ENCODE data around the gene HENMT1. TPM values are rescaled to one million over a fixed set of nuclear protein-coding genes. Genes with fewer than 3 reads are reported as not detected.
"Not testable (repeated sequence)": the region's sequence is repeated elsewhere in the genome, so short reads cannot be mapped to it uniquely, and the experiment has no call there.

HENMT1 gene
- total and polyA plus RNA-seq, 2 donors: 21.7 to 28.3 TPM

DNA sequence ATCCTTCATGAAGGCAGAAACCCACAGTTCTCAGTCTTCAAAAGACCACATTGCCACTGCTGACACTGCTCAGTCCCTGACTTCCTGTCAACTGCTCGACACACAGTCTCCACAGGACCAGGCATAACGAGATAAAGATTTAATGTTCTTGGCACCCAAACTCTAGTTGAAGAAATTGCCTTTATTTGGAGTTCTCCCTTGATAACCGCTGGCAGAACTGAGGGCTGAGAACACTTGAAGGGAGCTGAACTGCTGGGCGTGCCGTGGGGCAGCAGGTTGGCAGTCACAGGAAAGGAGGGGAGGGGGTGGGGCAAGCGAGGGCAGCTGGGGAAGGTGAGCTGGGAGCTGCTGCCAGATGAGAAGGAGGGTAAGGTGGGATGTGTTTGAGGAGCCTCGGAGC is 15.9 kb downstream of the HENMT1 start:
- peaks cover 0 to 20% of the 10 kb centered on the region in 2 donors for H3K36me3 ChIP-seq (ENCODE audit: control insufficient read depth in 2 of 2, insufficient read depth in 2 of 2, low read length in 1 of 2)
- H3K9me3 ChIP-seq (ENCODE audit: control insufficient read depth in 2 of 2, insufficient read depth in 1 of 2, low read length in 1 of 2): no peaks in the 10 kb centered on the region
- H3K4me3 ChIP-seq (ENCODE audit: low read length in 2 of 2): peak overlapping the region; percentile 25
- no peaks in the 10 kb centered on the region for H3K27me3 ChIP-seq (ENCODE audit: control insufficient read depth in 2 of 2, insufficient read depth in 1 of 2, low read length in 1 of 2)
- DNase-seq (ENCODE audit: low read depth in 6 of 9, low spot score in 9 of 9): peak in 6 of 9 donors; percentile 30 to 87 (median 58)
- H3K27ac ChIP-seq (ENCODE audit: low read depth in 1 of 2, low read length in 1 of 2): peak overlapping the region; percentile 81 to 82
- H3K4me1 ChIP-seq (ENCODE audit: control insufficient read depth in 2 of 2, insufficient read depth in 2 of 2, low read length in 2 of 2): peaks cover 18 to 41% of the 10 kb centered on the region in 2 donors
- WGBS: 4% methylated on average over 7 of the region's 7 CpGs

DNA sequence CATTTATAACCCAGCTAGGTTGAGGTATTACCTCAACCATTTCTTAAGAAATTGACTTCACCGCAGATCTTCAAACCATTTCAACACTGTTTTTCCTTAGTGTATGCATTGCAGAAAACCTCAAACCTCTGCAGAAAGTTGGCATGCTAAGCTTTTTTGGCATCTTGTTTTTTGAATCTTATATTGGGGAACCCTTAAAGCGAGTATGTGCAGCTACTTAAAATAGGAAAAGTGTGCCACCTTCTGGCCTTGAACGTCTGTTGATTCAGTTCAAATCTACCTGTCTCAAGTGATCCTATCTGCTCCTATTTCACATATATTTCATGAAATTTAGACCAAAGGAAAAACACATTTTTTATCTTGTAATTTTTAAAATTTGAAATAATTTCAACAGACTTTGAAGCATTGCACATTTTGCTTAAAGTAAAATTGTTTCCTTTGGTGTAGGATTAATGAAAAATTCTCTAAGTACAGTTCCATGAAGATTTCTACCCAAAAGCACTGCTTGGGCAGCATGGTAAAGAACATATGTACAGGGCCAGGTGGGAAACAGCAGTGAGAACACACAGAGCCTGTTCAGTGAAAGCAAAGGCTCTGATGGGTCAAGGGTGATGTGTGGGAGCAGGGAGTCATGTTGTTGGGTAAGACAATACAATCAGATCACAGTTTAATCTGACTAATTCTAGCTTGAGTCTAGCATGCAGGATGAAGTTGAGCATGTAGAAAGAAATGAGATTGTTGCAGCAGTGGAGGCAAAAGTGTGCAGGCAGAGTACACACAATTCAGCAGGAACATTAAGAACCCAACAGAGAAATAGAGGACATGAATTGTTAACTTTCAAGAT is 17.2 kb downstream of the HENMT1 start:
- Histone ChIP-seq H3K4me3 (ENCODE audit: low read length in 2 of 2) (no peak overlapping the region), H3K36me3 (ENCODE audit: control insufficient read depth in 2 of 2, insufficient read depth in 2 of 2, low read length in 1 of 2) (peaks cover 0 to 8% of the 10 kb centered on the region in 2 donors), H3K27me3 (ENCODE audit: control insufficient read depth in 2 of 2, insufficient read depth in 1 of 2, low read length in 1 of 2) (no peaks in the 10 kb centered on the region), H3K9me3 (ENCODE audit: control insufficient read depth in 2 of 2, insufficient read depth in 1 of 2, low read length in 1 of 2) (no peaks in the 10 kb centered on the region), H3K4me1 (ENCODE audit: control insufficient read depth in 2 of 2, insufficient read depth in 2 of 2, low read length in 2 of 2) (peaks cover 18 to 44% of the 10 kb centered on the region in 2 donors), H3K27ac (ENCODE audit: low read depth in 1 of 2, low read length in 1 of 2) (peak overlapping the region in 1 of 2 donors; percentile 56)
- DNase-seq (ENCODE audit: low read depth in 6 of 9, low spot score in 9 of 9): peak in 7 of 9 donors; percentile 55 to 86 (median 61)
- WGBS: 28% methylated on average over 3 of the region's 3 CpGs

DNA sequence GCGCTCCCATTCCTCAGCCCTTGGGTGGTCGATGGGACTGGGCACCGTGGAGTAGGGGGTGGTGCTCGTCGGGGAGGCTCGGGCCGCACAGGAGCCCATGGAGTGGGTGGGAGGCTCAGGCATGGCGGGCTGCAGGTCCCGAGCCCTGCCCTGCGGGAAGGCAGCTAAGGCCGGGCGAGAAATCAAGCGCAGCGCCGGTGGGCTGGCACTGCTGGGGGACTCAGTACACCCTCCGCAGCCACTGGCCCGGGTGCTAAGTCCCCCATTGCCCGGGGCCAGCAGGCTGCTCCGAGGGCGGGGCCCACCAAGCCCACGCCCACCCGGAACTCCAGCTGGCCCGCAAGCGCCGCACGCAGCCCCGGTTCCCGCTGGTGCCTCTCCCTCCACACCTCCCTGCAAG is 20.0 kb downstream of the HENMT1 start:
- peaks cover 6 to 28% of the 10 kb centered on the region in 2 donors for H3K4me1 ChIP-seq (ENCODE audit: control insufficient read depth in 2 of 2, insufficient read depth in 2 of 2, low read length in 2 of 2)
- not testable (repeated sequence) for DNase-seq (ENCODE audit: low read depth in 6 of 9, low spot score in 9 of 9)

DNA sequence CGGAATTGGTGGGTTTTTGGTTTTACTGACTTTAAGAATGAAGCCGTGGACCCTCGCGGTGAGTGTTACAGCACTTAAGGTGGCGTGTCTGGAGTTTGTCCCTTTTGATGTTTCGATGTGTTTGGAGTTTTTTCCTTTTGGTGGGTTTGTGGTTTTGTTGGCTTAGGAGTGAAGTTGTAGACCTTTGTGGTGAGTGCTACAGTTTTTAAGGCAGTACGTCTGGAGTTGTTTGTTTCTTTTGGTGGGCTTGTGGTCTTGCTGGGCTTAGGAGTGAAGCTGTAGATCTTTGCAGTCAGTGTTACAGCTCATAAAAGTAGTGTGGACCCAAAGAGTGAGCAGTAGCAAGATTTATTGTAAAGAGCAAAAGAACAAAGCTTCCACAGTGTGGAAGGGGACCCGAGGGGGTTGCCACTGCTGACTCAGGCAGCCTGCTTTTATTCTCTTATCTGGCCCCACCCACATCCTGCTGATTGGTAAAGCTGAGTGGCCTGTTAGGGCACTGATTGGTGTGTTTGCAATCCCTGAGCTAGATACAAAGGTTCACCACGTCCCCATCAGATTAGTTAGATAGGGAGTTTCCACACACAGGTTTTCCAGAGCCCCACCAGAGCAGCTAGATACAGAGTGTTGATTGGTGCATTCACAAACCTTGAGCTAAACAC is 20.9 kb downstream of the HENMT1 start:
- 14% methylated on average over 9 of the region's 9 CpGs for WGBS
- Histone ChIP-seq H3K27ac (ENCODE audit: low read depth in 1 of 2, low read length in 1 of 2) (no peak overlapping the region), H3K4me3 (ENCODE audit: low read length in 2 of 2) (no peak overlapping the region), H3K4me1 (ENCODE audit: control insufficient read depth in 2 of 2, insufficient read depth in 2 of 2, low read length in 2 of 2) (peaks cover 0 to 20% of the 10 kb centered on the region in 2 donors), H3K9me3 (ENCODE audit: control insufficient read depth in 2 of 2, insufficient read depth in 1 of 2, low read length in 1 of 2) (no peaks in the 10 kb centered on the region), H3K27me3 (ENCODE audit: control insufficient read depth in 2 of 2, insufficient read depth in 1 of 2, low read length in 1 of 2) (no peaks in the 10 kb centered on the region), H3K36me3 (ENCODE audit: control insufficient read depth in 2 of 2, insufficient read depth in 2 of 2, low read length in 1 of 2) (peaks cover 3 to 4% of the 10 kb centered on the region in 2 donors)
- peak in 1 of 9 donors; percentile 45 for DNase-seq (ENCODE audit: low read depth in 6 of 9, low spot score in 9 of 9)

More for the DNA sequence above, 20.0 kb downstream of the HENMT1 start:
- WGBS: over 99% methylated on average over 28 of the region's 28 CpGs
- not testable (repeated sequence) for H3K9me3 ChIP-seq (ENCODE audit: control insufficient read depth in 2 of 2, insufficient read depth in 1 of 2, low read length in 1 of 2); H3K36me3 ChIP-seq (ENCODE audit: control insufficient read depth in 2 of 2, insufficient read depth in 2 of 2, low read length in 1 of 2); H3K27ac ChIP-seq (ENCODE audit: low read depth in 1 of 2, low read length in 1 of 2); H3K4me3 ChIP-seq (ENCODE audit: low read length in 2 of 2); H3K27me3 ChIP-seq (ENCODE audit: control insufficient read depth in 2 of 2, insufficient read depth in 1 of 2, low read length in 1 of 2)

DNA sequence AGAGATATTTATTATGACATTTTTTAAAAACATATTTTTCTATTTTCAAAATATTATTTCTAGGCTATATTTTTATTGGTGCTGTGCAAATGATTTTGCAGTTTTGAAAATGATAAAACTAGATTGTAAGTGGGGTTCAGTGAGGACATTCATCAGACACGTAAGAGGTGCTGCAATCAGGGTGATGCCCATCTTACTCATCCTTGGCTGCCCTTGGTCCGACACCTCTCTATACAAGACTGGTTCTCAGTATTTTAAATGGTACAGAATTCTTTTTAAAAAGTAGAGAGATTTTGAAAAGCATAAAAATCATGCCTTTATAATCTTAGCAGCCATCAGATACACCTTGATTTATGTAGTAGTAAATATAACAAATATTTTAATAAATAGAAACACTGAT is 24.0 kb downstream of the HENMT1 start:
- H3K4me3 ChIP-seq (ENCODE audit: low read length in 2 of 2): no peak overlapping the region
- H3K36me3 ChIP-seq (ENCODE audit: control insufficient read depth in 2 of 2, insufficient read depth in 2 of 2, low read length in 1 of 2): peaks cover 6 to 7% of the 10 kb centered on the region in 2 donors
- H3K9me3 ChIP-seq (ENCODE audit: control insufficient read depth in 2 of 2, insufficient read depth in 1 of 2, low read length in 1 of 2): no peaks in the 10 kb centered on the region
- H3K4me1 ChIP-seq (ENCODE audit: control insufficient read depth in 2 of 2, insufficient read depth in 2 of 2, low read length in 2 of 2): peaks cover 0 to 7% of the 10 kb centered on the region in 2 donors
- over 99% methylated on average over 2 of the region's 2 CpGs for WGBS
- no peak overlapping the region for H3K27ac ChIP-seq (ENCODE audit: low read depth in 1 of 2, low read length in 1 of 2)
- DNase-seq (ENCODE audit: low read depth in 6 of 9, low spot score in 9 of 9): no peak
- no peaks in the 10 kb centered on the region for H3K27me3 ChIP-seq (ENCODE audit: control insufficient read depth in 2 of 2, insufficient read depth in 1 of 2, low read length in 1 of 2)

DNA sequence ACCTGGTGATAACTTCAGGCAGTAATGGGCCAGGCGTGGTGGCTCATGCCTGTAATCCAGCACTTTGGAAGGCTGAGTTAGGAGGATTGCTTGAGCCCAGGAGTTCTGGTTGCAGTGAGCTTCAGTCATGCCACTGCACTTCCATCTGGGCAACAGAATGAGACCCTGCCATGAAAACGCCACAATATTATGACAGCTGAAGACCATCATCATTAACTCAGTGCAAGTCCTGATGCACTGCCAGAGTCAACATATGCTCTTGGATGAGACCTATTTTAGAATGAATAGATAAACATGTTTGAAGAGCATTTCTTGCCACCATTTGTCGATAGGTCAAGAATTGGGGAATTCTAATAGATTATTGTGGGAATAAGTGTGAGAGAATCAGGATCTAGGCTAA is 26.4 kb downstream of the HENMT1 start:
- Histone ChIP-seq H3K36me3 (ENCODE audit: control insufficient read depth in 2 of 2, insufficient read depth in 2 of 2, low read length in 1 of 2) (peaks cover 6 to 12% of the 10 kb centered on the region in 2 donors), H3K27ac (ENCODE audit: low read depth in 1 of 2, low read length in 1 of 2) (no peak overlapping the region)
- DNase-seq (ENCODE audit: low read depth in 6 of 9, low spot score in 9 of 9): no peak

DNA sequence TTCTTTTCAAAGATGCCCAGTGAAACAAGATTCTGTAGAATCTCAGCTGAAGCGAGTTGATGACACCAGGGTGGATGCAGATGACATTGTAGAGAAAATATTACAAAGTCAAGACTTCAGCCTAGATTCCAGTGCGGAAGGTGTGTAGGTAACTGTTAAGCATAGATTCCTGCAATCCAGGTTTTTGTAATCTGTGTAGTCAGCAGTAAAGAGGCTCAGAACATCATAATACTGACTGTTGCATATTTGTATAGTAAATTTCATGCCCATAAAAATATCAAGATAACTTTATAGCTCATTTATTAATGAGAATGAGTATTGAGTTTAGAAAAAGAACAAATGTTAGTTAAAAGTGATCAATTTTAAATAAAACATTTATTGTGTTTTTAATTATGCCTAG is 32.2 kb downstream of the HENMT1 start:
- Histone ChIP-seq H3K4me1 (ENCODE audit: control insufficient read depth in 2 of 2, insufficient read depth in 2 of 2, low read length in 2 of 2) (no peaks in the 10 kb centered on the region), H3K27me3 (ENCODE audit: control insufficient read depth in 2 of 2, insufficient read depth in 1 of 2, low read length in 1 of 2) (no peaks in the 10 kb centered on the region), H3K36me3 (ENCODE audit: control insufficient read depth in 2 of 2, insufficient read depth in 2 of 2, low read length in 1 of 2) (peaks cover 0 to 14% of the 10 kb centered on the region in 2 donors), H3K9me3 (ENCODE audit: control insufficient read depth in 2 of 2, insufficient read depth in 1 of 2, low read length in 1 of 2) (no peaks in the 10 kb centered on the region), H3K4me3 (ENCODE audit: low read length in 2 of 2) (no peak overlapping the region), H3K27ac (ENCODE audit: low read depth in 1 of 2, low read length in 1 of 2) (no peak overlapping the region)
- WGBS: 98% methylated on average over 2 of the region's 2 CpGs
- no peak for DNase-seq (ENCODE audit: low read depth in 6 of 9, low spot score in 9 of 9)

More for the DNA sequence above, 26.4 kb downstream of the HENMT1 start:
- Histone ChIP-seq H3K4me1 (ENCODE audit: control insufficient read depth in 2 of 2, insufficient read depth in 2 of 2, low read length in 2 of 2) (no peaks in the 10 kb centered on the region), H3K27me3 (ENCODE audit: control insufficient read depth in 2 of 2, insufficient read depth in 1 of 2, low read length in 1 of 2) (no peaks in the 10 kb centered on the region), H3K4me3 (ENCODE audit: low read length in 2 of 2) (no peak overlapping the region), H3K9me3 (ENCODE audit: control insufficient read depth in 2 of 2, insufficient read depth in 1 of 2, low read length in 1 of 2) (no peaks in the 10 kb centered on the region)
- WGBS: 96% methylated on average over 3 of the region's 3 CpGs

DNA sequence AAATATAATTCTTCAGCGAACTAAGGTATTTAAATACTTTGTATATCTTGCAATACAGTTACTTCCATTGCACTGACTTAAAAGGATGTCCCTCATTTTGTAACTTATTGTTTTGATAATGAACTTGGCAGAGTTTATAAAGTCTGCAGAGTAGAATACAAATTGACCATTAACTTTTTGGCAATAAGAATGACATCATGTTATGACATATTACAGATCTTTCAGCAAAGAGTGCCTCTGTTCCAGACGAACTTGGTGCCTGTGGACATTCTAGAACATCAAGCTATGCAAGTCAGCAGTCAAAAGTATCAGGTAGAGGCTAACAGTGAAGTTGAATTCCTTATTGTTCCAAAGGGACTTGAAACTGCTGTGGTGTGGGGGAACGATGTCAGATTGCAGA is 32.9 kb downstream of the HENMT1 start:
- 97% methylated on average over 3 of the region's 3 CpGs for WGBS
- DNase-seq (ENCODE audit: low read depth in 6 of 9, low spot score in 9 of 9): no peak
- peaks cover 0 to 11% of the 10 kb centered on the region in 2 donors for H3K36me3 ChIP-seq (ENCODE audit: control insufficient read depth in 2 of 2, insufficient read depth in 2 of 2, low read length in 1 of 2)
- no peaks in the 10 kb centered on the region for H3K9me3 ChIP-seq (ENCODE audit: control insufficient read depth in 2 of 2, insufficient read depth in 1 of 2, low read length in 1 of 2)
- H3K27me3 ChIP-seq (ENCODE audit: control insufficient read depth in 2 of 2, insufficient read depth in 1 of 2, low read length in 1 of 2): no peaks in the 10 kb centered on the region
- H3K4me3 ChIP-seq (ENCODE audit: low read length in 2 of 2): no peak overlapping the region
- no peaks in the 10 kb centered on the region for H3K4me1 ChIP-seq (ENCODE audit: control insufficient read depth in 2 of 2, insufficient read depth in 2 of 2, low read length in 2 of 2)
- H3K27ac ChIP-seq (ENCODE audit: low read depth in 1 of 2, low read length in 1 of 2): no peak overlapping the region

DNA sequence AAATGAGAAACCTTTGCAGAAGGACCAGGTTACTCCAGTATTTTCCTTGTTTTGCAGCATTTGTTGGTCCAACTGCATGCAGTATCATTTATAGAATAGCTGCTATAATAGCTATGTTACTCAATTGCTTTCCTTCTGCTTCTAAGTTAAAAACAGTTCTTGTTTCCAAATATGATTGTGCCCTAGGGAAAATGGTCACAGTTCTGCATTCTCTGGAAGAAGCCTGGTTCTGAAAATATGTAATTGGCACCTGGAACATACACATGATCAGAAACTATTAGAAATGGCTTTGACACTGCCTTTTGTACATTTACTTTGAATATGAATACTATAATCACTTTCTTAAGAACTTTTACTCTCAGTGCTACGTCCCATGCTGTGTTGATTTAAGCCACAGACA is 33.6 kb downstream of the HENMT1 start:
- no peak for DNase-seq (ENCODE audit: low read depth in 6 of 9, low spot score in 9 of 9)
- H3K27ac ChIP-seq (ENCODE audit: low read depth in 1 of 2, low read length in 1 of 2): no peak overlapping the region
- peaks cover 0 to 11% of the 10 kb centered on the region in 2 donors for H3K36me3 ChIP-seq (ENCODE audit: control insufficient read depth in 2 of 2, insufficient read depth in 2 of 2, low read length in 1 of 2)
- no peaks in the 10 kb centered on the region for H3K4me1 ChIP-seq (ENCODE audit: control insufficient read depth in 2 of 2, insufficient read depth in 2 of 2, low read length in 2 of 2)
- 96% methylated on average over 1 of the region's 1 CpG for WGBS
- H3K4me3 ChIP-seq (ENCODE audit: low read length in 2 of 2): no peak overlapping the region
- no peaks in the 10 kb centered on the region for H3K9me3 ChIP-seq (ENCODE audit: control insufficient read depth in 2 of 2, insufficient read depth in 1 of 2, low read length in 1 of 2)
- no peaks in the 10 kb centered on the region for H3K27me3 ChIP-seq (ENCODE audit: control insufficient read depth in 2 of 2, insufficient read depth in 1 of 2, low read length in 1 of 2)
